SH-SY5Y (cell line): ENCODE results near the gene RREB1.

Experiments used
- GATA2 ChIP-seq: IDR thresholded peaks from 2 replicates; pipeline ENCODE4 v1.6.1; 2011; ENCODE audit warnings: mild to moderate bottlenecking, low read depth, low read length
- GATA3 ChIP-seq: IDR thresholded peaks from 2 replicates; pipeline ENCODE4 v1.6.1; 2011; ENCODE audit warnings: low read depth, mild to moderate bottlenecking, low read length, moderate library complexity

Gene RREB1, protein sequence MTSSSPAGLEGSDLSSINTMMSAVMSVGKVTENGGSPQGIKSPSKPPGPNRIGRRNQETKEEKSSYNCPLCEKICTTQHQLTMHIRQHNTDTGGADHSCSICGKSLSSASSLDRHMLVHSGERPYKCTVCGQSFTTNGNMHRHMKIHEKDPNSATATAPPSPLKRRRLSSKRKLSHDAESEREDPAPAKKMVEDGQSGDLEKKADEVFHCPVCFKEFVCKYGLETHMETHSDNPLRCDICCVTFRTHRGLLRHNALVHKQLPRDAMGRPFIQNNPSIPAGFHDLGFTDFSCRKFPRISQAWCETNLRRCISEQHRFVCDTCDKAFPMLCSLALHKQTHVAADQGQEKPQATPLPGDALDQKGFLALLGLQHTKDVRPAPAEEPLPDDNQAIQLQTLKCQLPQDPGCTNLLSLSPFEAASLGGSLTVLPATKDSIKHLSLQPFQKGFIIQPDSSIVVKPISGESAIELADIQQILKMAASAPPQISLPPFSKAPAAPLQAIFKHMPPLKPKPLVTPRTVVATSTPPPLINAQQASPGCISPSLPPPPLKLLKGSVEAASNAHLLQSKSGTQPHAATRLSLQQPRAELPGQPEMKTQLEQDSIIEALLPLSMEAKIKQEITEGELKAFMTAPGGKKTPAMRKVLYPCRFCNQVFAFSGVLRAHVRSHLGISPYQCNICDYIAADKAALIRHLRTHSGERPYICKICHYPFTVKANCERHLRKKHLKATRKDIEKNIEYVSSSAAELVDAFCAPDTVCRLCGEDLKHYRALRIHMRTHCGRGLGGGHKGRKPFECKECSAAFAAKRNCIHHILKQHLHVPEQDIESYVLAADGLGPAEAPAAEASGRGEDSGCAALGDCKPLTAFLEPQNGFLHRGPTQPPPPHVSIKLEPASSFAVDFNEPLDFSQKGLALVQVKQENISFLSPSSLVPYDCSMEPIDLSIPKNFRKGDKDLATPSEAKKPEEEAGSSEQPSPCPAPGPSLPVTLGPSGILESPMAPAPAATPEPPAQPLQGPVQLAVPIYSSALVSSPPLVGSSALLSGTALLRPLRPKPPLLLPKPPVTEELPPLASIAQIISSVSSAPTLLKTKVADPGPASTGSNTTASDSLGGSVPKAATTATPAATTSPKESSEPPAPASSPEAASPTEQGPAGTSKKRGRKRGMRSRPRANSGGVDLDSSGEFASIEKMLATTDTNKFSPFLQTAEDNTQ (N-terminal part only)

DNA sequence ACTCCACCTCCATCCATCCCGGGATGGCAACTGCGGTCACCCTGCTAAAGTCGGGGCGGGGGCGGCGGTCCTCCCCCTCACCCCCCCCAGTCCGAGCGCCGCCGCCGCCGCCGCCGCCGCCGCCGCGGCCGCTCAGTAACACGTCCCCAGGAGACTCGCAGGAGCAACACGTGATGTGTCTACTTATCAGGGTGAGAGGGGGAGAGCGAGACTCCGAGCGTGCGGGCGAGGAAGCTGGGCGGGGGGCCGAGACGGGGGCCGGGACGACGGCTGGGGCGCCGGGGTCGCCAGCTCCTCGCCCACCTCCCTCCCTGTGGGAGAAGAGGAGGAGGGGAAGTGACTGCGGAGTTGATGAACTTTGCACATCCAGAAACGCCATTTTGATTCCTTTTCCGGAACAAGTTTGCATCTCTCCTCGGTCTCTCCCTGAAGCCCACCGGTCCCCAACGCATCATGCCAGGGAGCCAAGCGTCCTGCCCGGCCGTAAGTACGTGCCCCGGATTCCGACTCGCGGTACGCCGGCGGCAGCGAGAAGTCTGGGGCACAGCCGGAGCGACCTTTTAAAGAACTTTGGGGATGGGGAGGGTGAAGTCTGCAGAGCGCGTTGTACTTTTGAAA, at the start of gene RREB1:
Gene RREB1 (plus strand): TSS at position 384 of the 618 bp plus-strand sequence. CDS start 73,951 bp downstream, outside the sequence.
- no peak for TF ChIP-seq GATA2
- TF ChIP-seq GATA3, result no peak

- TF ChIP-seq GATA2, result no peak
- TF ChIP-seq GATA3, result no peak
Observed at GRCh38 chr6:7058250-7058923, 49.4 kb upstream of the RREB1 start.

DNA sequence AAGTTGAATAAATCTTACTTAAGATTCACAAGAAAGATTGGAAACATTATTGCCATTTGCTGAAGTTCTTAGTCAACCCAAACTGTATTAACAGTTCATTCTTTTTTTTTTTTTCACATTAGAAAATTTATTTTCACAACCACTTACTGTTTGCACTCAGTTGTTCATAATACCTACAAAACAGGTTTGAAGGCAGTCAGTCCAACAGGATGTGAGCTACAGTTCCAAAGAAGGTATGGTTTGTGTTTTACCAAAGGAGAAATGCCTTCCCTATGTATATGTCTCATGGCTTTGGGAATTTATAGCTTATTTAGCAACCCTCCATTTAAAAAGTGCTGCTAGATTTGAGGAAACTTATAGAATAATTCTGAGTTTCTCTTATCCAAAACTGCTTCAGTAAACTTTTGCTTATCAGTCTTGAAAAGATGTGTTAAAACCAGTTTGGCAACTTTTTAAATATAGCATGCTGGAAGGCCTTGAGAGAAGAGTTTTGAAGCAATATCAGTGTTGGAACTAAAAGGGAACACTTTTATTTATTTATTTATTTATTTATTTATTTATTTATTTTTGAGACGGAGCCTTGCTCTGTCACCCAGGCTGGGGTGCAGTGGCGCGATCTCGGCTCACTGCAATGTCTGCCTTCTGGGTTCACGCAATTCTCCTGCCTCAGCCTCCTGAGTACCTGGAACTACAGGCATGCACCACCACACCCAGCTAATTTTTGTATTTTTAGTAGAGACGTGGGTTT, 46.8 kb upstream of the RREB1 start:
- no peak for TF ChIP-seq GATA3
- no peak for TF ChIP-seq GATA2

DNA sequence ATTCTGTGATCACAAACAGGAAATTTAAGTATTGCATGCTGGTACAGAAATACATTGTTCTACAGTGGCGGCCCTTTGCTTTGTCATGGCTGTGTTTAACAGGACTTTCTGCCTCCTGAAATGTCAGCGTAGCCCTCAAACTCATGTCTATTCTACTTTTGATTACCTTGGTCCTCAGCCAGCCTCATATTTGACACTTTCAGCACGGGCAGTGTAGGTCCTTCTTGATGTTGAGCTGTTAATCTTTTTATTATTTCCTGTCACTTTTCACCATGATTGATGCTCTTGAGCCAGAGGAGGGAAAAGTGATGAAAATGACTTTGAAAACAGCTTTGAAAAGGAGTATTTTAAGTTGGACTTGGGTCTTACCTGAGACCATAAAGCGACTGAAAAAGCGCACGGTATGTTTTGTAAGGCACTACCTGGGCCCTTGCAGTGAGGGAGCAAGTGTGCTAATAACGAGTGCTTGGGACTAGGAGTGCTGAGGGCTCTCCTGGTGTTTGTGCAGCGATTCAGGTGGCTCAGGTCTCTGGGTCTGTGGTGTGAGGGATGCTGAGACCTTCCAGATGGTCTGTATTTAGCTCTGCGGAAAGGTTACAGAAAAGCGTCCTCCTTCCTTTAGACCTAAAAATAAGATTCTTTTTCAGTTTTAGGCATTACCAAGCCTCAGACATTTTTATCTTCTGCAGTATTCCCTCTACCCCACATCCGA, 45.2 kb upstream of the RREB1 start:
- TF ChIP-seq GATA2 (no peak), GATA3 (no peak)

DNA sequence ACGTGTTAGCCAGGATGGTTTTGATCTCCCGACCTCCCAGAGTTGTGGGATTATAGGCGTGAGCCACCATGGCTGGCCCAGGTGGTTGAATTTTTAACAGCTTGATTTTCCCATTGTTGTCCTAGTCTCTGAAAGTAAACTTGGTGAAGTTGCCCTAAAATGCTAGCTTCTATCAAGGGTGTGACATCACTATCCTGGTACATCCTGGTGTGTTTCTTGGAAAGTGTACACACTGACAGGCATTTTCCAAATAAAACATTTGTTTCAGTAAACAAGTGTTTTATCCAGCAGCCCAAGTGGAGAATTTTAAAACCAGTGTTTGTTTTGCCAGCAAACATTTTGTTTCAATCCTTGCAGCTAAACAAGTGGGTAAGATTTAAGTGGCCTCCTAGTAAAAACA, 40.5 kb upstream of the RREB1 start:
- TF ChIP-seq GATA3 (no peak), GATA2 (no peak)

DNA sequence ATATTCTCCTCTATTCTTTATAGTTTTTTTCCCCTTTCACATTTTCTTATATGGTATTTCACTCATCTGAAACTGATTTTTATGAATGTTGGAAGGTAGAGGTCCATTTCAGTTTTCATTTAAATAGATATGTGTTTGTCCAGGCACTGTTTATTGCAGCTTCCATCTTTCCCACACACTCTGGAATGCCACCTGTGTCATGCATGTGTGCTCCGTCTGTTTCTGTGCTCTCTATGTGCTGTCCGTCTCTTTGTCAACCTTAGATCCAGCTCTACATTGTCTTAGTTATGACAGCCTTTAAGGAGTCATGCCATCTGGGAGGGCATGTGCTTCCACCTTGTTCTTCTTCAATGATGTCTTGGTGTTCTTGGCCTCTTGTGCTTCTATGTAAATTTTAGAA, 36.4 kb upstream of the RREB1 start:
- TF ChIP-seq GATA3, result no peak
- TF ChIP-seq GATA2, result no peak

GRCh38 chr6:7073082-7073820, 34.5 kb upstream of the RREB1 start:
- TF ChIP-seq GATA3 (no peak), GATA2 (no peak; the same call in 1 of the 2 replicates)

GRCh38 chr6:7073821-7074525, 33.8 kb upstream of the RREB1 start:
- TF ChIP-seq GATA3 (no peak), GATA2 (no peak)

DNA sequence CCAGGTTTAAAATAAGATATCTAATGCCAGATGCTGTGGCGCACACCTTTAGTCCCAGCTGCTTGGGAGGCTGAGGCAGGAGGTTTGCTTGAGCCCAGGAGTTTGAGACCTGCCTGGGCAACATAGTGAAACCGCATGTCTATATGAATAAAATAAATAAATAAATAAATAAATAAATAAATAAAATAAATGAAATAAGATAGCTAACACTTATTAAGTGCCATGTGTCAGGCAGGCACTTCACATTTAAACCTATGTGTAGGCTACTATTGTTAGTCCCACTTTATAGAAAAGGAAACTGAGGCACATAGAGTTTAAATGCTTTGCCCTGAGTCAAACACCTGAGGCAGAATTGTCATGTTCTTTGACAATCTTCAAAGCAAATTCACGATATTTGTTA, 32.9 kb upstream of the RREB1 start:
- TF ChIP-seq GATA3 (no peak), GATA2 (no peak)

GRCh38 chr6:7075341-7076000, 32.3 kb upstream of the RREB1 start:
- TF ChIP-seq GATA3, result no peak
- TF ChIP-seq GATA2, result no peak
